A549 (cell line): Measurements from ENCODE around the gene ROPN1L.

ENCODE experiments used
- CHD4 ChIP-seq: fragments of 200-600 bp; sonication (generic); IDR thresholded peaks from 2 replicates; pipeline ENCODE4 v1.6.1; 2016; ENCODE audit warnings: antibody characterized with exemption, mild to moderate bottlenecking, borderline replicate concordance
- CTCF ChIP-seq: fragments of >200 bp; sonication (Bioruptor Twin); formaldehyde crosslinking; IDR thresholded peaks from 3 replicates; pipeline ENCODE4 v1.5.1; 2016
- EP300 ChIP-seq, 2 experiments: fragments of >200 bp; sonication (Bioruptor Twin); formaldehyde crosslinking; IDR thresholded peaks; 2 replicates in 1 of 2; 3 replicates in 1 of 2; pipeline ENCODE4 v1.6.1; 2016 to 2017
- ESRRA ChIP-seq: fragments of 150-350 bp; IDR thresholded peaks from 2 replicates; pipeline ENCODE4 v1.6.1; 2014; ENCODE audit warnings: mild to moderate bottlenecking, low read length, borderline replicate concordance
- FOSL2 ChIP-seq, 2 experiments: fragments of 450-650 bp in 1 of 2; fragments of >200 bp in 1 of 2; sonication (Bioruptor Twin) in 1 of 2; formaldehyde crosslinking; IDR thresholded peaks; 2 replicates each; pipeline versions ENCODE4 v1.5.0 to v1.6.1; 2016 to 2020; ENCODE audit warnings: mild to moderate bottlenecking in 1 of 2, moderate library complexity in 1 of 2
- MAFK ChIP-seq: fragments of 450-650 bp; IDR thresholded peaks from 2 replicates; pipeline ENCODE4 v1.6.1; 2014; ENCODE audit not compliant: partially characterized antibody
- MAX ChIP-seq: IDR thresholded peaks from 2 replicates; pipeline ENCODE4 v1.6.1; 2012
- NFE2L2 ChIP-seq: fragments of 150-350 bp; conservative IDR thresholded peaks from 2 replicates; pipeline ENCODE4 v1.6.1; 2014; ENCODE audit warnings: low read length
- POLR2A ChIP-seq: IDR thresholded peaks from 2 replicates; pipeline ENCODE4 v1.6.1; 2012; ENCODE audit warnings: mild to moderate bottlenecking, low read length
- ZFP36 ChIP-seq: fragments of 450-650 bp; IDR thresholded peaks from 2 replicates; pipeline ENCODE4 v1.6.1; 2014; ENCODE audit warnings: borderline replicate concordance; ENCODE audit not compliant: partially characterized antibody
- TF ChIP-seq, protein P1 (sequence below): IDR thresholded peaks from 2 replicates; pipeline ENCODE4 v1.6.1; 2012
- TF ChIP-seq, protein P2 (sequence below): fragments of 150-350 bp; IDR thresholded peaks from 2 replicates; pipeline ENCODE4 v1.6.1; 2014; ENCODE audit warnings: low read depth, mild to moderate bottlenecking, low read length

DNA sequence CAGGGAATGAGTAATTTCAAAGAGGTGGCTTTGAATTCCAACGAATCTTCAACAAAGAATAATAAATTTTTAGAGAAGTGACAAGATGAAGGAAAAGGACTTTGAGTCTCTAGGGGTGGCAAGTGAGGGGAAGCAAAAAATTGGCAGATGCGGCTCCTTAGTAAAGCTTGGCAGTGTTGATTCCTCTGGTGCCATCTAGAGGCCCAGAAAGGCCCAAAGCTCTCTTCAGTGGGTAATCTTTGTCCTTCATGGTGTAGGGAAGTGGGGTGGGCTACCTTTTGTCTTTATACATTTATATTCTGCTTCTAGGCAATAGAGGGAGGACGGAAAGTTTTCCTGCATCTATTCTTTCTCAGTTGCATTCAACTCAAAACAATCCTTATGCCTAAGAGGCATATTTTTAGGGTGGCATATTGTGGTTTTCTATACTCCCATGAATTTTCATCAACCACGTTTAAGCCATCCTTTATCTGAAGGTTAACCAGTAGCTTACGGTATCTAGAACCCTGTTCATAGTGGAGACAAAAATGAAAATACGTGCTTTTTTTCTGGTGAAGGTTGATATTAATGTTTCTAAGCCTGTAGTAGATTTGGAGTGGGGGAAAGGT is 17.5 kb upstream of the ROPN1L start:
- no peak for TF ChIP-seq NFE2L2
- no peak for TF ChIP-seq EP300 (IDR thresholded peaks at IDR 0.05)
- TF ChIP-seq POLR2A, result no peak
- no peak for TF ChIP-seq MAFK
- TF ChIP-seq CHD4, result no peak
- TF ChIP-seq, protein P1, sequence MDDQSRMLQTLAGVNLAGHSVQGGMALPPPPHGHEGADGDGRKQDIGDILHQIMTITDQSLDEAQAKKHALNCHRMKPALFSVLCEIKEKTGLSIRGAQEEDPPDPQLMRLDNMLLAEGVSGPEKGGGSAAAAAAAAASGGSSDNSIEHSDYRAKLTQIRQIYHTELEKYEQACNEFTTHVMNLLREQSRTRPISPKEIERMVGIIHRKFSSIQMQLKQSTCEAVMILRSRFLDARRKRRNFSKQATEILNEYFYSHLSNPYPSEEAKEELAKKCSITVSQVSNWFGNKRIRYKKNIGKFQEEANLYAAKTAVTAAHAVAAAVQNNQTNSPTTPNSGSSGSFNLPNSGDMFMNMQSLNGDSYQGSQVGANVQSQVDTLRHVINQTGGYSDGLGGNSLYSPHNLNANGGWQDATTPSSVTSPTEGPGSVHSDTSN, result no peak
- TF ChIP-seq CTCF, result peak; percentile 66
- TF ChIP-seq, protein P2, sequence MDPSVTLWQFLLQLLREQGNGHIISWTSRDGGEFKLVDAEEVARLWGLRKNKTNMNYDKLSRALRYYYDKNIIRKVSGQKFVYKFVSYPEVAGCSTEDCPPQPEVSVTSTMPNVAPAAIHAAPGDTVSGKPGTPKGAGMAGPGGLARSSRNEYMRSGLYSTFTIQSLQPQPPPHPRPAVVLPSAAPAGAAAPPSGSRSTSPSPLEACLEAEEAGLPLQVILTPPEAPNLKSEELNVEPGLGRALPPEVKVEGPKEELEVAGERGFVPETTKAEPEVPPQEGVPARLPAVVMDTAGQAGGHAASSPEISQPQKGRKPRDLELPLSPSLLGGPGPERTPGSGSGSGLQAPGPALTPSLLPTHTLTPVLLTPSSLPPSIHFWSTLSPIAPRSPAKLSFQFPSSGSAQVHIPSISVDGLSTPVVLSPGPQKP, result no peak
- TF ChIP-seq MAX, result no peak
- no peak for TF ChIP-seq ESRRA
- TF ChIP-seq ZFP36, result no peak
- no peak for TF ChIP-seq FOSL2 (IDR thresholded peaks at IDR 0.05)
- no peak for TF ChIP-seq FOSL2 (CRISPR knock-in tag; IDR thresholded peaks at IDR 0.05)
